ENCODE results near the gene ADGRV1. TPM values are rescaled to one million over a fixed set of nuclear protein-coding genes. Genes with fewer than 3 reads are reported as not detected.
"Not testable (repeated sequence)": the region's sequence is repeated elsewhere in the genome, so short reads cannot be mapped to it uniquely, and the experiment has no call there.

Gene ADGRV1
- total and polyA plus RNA-seq, 8 donors = 0.75 to 10.3 (median 4.0) TPM

DNA sequence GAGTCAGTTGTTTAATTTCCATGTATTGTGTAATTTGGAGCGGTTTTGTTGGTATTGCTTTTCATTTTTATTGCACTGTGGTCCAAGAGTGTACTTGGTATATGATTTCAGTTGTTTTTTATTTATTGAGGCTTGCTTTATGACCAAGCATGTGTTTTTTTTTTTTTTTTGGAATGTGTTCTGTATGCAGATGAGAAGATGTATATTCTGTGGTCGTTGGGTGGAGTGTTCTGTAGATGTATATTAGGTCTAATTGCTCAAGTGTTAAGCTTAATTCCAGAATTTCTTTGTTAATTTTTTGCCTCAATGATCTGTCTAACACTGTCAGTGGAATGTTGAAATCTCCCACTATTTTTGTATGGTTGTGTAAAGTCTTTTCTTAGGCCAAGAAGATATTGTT, 23.4 kb downstream of the ADGRV1 start:
- H3K4me1 ChIP-seq = no peaks in the 10 kb centered on the region
- intact Hi-C loops (cut with DNase I; ENCODE audit: low total_unique reads) = no loop called here
- no peaks in the 10 kb centered on the region for H3K36me3 ChIP-seq
- H3K27me3 ChIP-seq = no peaks in the 10 kb centered on the region
- DNase-seq = no peak
- TF ChIP-seq, protein P1, sequence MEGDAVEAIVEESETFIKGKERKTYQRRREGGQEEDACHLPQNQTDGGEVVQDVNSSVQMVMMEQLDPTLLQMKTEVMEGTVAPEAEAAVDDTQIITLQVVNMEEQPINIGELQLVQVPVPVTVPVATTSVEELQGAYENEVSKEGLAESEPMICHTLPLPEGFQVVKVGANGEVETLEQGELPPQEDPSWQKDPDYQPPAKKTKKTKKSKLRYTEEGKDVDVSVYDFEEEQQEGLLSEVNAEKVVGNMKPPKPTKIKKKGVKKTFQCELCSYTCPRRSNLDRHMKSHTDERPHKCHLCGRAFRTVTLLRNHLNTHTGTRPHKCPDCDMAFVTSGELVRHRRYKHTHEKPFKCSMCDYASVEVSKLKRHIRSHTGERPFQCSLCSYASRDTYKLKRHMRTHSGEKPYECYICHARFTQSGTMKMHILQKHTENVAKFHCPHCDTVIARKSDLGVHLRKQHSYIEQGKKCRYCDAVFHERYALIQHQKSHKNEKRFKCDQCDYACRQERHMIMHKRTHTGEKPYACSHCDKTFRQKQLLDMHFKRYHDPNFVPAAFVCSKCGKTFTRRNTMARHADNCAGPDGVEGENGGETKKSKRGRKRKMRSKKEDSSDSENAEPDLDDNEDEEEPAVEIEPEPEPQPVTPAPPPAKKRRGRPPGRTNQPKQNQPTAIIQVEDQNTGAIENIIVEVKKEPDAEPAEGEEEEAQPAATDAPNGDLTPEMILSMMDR (IDR thresholded peaks at IDR 0.05) = no peak
- TF ChIP-seq POLR2AphosphoS5 (IDR thresholded peaks at IDR 0.05) (no peak), EP300 (IDR thresholded peaks at IDR 0.05) (no peak), POLR2A (IDR thresholded peaks at IDR 0.05) (no peak)
- H3K4me3 ChIP-seq = no peak overlapping the region
- H3K9me3 ChIP-seq = peaks cover 0 to under 1% (median 0%) of the 10 kb centered on the region in 4 donors
- H3K27ac ChIP-seq = no peak overlapping the region
- 62 to 71% (median 68%) methylated on average over 2 of the region's 2 CpGs for WGBS, 5 donors

DNA sequence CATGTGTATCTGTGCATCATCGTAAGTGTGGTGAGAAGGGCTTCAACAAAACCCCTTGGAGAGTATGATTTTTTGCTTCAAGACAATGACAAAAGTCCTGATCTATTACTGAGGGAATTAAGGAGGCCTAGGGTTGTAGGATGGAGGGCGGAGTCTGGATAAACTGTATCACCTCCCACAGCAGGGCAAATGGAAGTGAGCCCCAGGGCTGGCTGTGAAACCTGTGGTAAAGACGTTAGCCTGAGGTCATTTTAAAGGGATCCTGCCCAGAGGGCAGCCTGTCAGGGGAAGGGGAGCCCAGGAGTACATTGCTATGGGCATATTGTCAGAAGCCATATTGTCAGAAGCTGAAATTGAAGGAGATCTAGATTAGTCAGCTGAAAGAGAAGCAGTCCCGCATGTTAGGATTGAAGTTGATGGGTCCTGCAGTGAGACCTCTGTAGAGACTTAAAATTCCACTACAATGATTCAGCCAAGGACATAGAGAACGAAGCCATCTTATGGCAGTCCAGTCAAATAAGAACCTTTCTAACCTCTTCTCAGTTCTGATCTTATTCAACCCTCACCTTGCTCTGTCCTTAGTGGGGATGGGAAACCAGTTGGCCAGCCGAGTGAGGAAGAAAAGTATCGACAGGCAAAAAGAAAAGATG, 26.9 kb downstream of the ADGRV1 start:
- no peak for DNase-seq
- TF ChIP-seq EP300 (IDR thresholded peaks at IDR 0.05) (no peak), POLR2AphosphoS5 (IDR thresholded peaks at IDR 0.05) (no peak)
- TF ChIP-seq, protein P1 (IDR thresholded peaks at IDR 0.05) = no peak
- H3K9me3 ChIP-seq = no peaks in the 10 kb centered on the region
- no peaks in the 10 kb centered on the region for H3K4me1 ChIP-seq
- no peak overlapping the region for H3K27ac ChIP-seq
- H3K27me3 ChIP-seq = no peaks in the 10 kb centered on the region
- no peak overlapping the region for H3K4me3 ChIP-seq
- H3K36me3 ChIP-seq = no peaks in the 10 kb centered on the region
- intact Hi-C loops (cut with DNase I; ENCODE audit: low total_unique reads) = no loop called here
- 74 to 83% (median 80%) methylated on average over 7 of the region's 7 CpGs for WGBS, 5 donors

DNA sequence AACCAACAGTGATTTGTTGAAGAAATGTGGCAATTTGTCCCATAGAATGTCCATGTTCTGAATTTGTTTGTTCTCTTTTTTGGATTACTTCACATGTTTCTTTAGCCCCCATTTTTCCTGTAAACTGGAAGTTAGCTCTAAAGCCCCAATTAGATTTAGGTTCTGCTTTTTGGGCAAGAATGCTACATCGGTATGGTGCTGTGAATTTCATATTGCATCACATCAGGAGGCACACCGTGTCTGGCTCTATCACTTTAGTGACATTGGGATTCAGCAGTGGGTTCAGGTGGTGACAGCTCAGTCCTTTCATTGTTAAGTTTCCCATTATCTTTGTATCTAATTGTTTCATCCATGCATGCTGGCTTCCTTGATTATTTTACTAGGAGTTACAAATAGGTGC, 27.9 kb downstream of the ADGRV1 start:
- Histone ChIP-seq H3K4me3 (no peak overlapping the region), H3K36me3 (no peaks in the 10 kb centered on the region), H3K27ac (no peak overlapping the region), H3K27me3 (no peaks in the 10 kb centered on the region), H3K9me3 (no peaks in the 10 kb centered on the region), H3K4me1 (no peaks in the 10 kb centered on the region)
- DNase-seq = no peak
- TF ChIP-seq POLR2AphosphoS5 (IDR thresholded peaks at IDR 0.05) (no peak), POLR2A (IDR thresholded peaks at IDR 0.05) (no peak), EP300 (IDR thresholded peaks at IDR 0.05) (no peak)
- TF ChIP-seq, protein P1 (IDR thresholded peaks at IDR 0.05) = no peak
- intact Hi-C loops (cut with DNase I; ENCODE audit: low total_unique reads) = no loop called here
- WGBS, 5 donors = 78 to 87% (median 84%) methylated on average over 2 of the region's 2 CpGs

DNA sequence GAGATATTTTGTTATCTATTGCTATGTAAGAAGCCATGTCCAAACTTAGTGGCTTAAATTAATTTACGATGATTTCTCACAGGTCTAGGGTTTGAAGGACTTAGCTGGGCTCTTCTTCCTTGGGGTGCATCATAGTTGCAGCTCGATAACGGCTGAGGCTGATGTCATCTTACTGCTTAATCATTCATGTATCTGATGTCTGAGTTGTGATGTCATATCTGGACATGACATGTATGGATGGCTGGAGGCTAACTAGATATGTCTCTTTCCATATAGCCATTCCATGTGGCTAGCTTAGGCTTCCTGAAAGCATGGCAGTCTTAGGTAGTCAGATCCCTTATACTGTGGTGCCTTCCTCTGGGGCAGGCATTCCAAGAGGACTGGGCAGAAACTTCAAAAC, 31.6 kb downstream of the ADGRV1 start:
- intact Hi-C loops (cut with DNase I; ENCODE audit: low total_unique reads) = no loop called here
- H3K27ac ChIP-seq = no peak overlapping the region
- TF ChIP-seq EP300 (IDR thresholded peaks at IDR 0.05) (no peak), POLR2A (IDR thresholded peaks at IDR 0.05) (no peak), POLR2AphosphoS5 (IDR thresholded peaks at IDR 0.05) (no peak)
- TF ChIP-seq, protein P1 (IDR thresholded peaks at IDR 0.05) = no peak
- H3K27me3 ChIP-seq = no peaks in the 10 kb centered on the region
- H3K4me1 ChIP-seq = no peaks in the 10 kb centered on the region
- no peak overlapping the region for H3K4me3 ChIP-seq
- 79 to 98% (median 88%) methylated on average over 3 of the region's 3 CpGs for WGBS, 5 donors
- H3K36me3 ChIP-seq = no peaks in the 10 kb centered on the region
- H3K9me3 ChIP-seq = no peaks in the 10 kb centered on the region
- DNase-seq = no peak

DNA sequence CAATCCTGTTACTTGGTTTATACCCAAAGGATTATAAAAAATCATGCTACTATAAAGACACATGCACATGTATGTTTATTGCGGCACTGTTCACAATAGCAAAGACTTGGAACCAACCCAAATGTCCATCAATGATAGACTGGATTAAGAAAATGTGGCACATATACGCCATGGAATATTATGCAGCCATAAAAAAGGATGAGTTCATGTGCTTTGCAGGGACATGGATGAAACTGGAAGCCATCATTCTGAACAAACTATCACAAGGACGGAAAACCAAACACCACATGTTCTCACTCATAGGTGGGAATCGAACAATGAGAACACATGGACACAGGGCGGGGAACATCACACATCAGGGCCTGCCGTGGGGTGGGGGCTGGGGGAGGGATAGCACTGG, 34.5 kb downstream of the ADGRV1 start:
- H3K27ac ChIP-seq; H3K4me1 ChIP-seq; intact Hi-C loops (cut with DNase I; ENCODE audit: low total_unique reads); H3K27me3 ChIP-seq; DNase-seq; H3K4me3 ChIP-seq; H3K9me3 ChIP-seq; H3K36me3 ChIP-seq: not testable (repeated sequence)
- whole genome bisulfite sequencing, 5 donors = 87 to 96% (median 91%) methylated on average over 6 of the region's 6 CpGs

DNA sequence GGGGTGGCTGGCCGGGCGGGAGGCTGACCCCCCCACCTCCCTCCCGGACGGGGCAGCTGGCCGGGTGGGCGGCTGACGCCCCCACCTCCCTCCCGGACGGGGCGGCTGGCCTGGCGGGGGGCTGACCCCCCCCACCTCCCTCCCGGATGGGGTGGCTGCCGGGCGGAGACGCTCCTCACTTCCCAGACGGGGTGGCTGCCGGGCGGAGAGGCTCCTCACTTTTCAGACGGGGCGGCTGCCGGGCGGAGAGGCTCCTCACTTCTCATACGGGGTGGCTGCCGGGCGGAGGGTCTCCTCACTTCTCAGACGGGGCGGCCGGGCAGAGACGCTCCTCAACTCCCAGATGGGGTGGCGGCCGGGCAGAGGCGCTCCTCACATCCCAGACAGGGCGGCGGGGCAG, 37.2 kb downstream of the ADGRV1 start:
- H3K27me3 ChIP-seq; H3K4me3 ChIP-seq; H3K9me3 ChIP-seq; H3K36me3 ChIP-seq; DNase-seq; H3K27ac ChIP-seq; intact Hi-C loops (cut with DNase I; ENCODE audit: low total_unique reads); H3K4me1 ChIP-seq: not testable (repeated sequence)
- 96 to 100% (median 98%) methylated on average over 3 to 34 of the region's 34 CpGs for WGBS, 5 donors

Measured in stomach (tissue), 9 donors.